Suppressor macrophage treated with lipopolysaccharide for 1 hour (primary cell): ENCODE results near the gene RRP9.
"Not testable (repeated sequence)": the region's sequence is repeated elsewhere in the genome, so short reads cannot be mapped to it uniquely, and the experiment has no call there.

Source experiments
- DNase-seq, 3 donors: peaks; one replicate each; pipeline ENCODE4 v3.0.0-alpha.2; 2020 to 2022

The RRP9 gene

GRCh38 chr3:51900043-51900442 lies 41.7 kb downstream of the RRP9 start:
- not testable (repeated sequence) for DNase-seq

- DNase-seq: no peak
Observed at GRCh38 chr3:51897391-51897790, 44.3 kb downstream of the RRP9 start.

- no peak for DNase-seq
Observed at GRCh38 chr3:51896607-51897305, 44.9 kb downstream of the RRP9 start.

GRCh38 chr3:51894939-51895338 lies 46.8 kb downstream of the RRP9 start:
- DNase-seq: no peak

GRCh38 chr3:51894391-51894790 lies 47.3 kb downstream of the RRP9 start:
- no peak for DNase-seq

- DNase-seq: no peak
Observed at GRCh38 chr3:51891242-51892039, 50.3 kb downstream of the RRP9 start.

GRCh38 chr3:51888463-51889105 lies 53.1 kb downstream of the RRP9 start:
- DNase-seq: no peak

- DNase-seq: no peak
Observed at GRCh38 chr3:51887620-51888019, 54.1 kb downstream of the RRP9 start.

GRCh38 chr3:51886447-51886846 lies 55.3 kb downstream of the RRP9 start:
- no peak for DNase-seq
